GM10266 (cell line): ENCODE measurements around the gene TMEM170A.
"Not testable (repeated sequence)": the region's sequence is repeated elsewhere in the genome, so short reads cannot be mapped to it uniquely, and the experiment has no call there.

ENCODE experiments used
- DNase-seq: peaks from one replicate; pipeline ENCODE4 v3.0.0; 2012; ENCODE audit errors: extremely low spot score
- CTCF ChIP-seq: IDR thresholded peaks from 2 replicates; pipeline ENCODE4 v1.5.1; 2012; ENCODE audit warnings: mild to moderate bottlenecking, low read depth; ENCODE audit not compliant: control insufficient read depth, insufficient read depth; ENCODE audit errors: missing control alignments

The TMEM170A gene

DNA sequence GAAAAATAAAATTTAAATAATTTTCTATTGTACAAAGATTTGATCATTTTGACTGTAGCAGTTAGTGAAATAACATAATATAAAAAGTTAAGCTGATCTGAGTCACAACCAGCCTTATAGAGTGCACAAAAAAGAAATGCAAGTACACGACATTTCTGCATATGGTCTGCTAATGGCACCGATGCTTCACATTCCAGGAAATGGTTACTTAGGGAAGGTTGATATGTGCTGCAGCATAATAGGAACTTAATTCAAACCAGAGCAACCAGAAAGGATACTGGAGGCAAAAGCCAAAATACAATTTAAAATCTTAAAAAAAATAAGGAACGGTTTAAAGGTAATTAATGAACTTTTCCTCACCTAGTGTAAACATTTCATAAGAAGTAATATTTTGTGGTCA, 21.2 kb downstream of the TMEM170A start:
- no peak for DNase-seq
- TF ChIP-seq CTCF, result no peak

- peak; percentile 74 for DNase-seq
- TF ChIP-seq CTCF, result no peak
These were observed 30.6 kb downstream of the TMEM170A start for GRCh38 chr16:75433732-75434413.

GRCh38 chr16:75432828-75433731, 31.4 kb downstream of the TMEM170A start, which contains the start of gene CFDP1:
CFDP1 (minus strand) TSS chr16:75433503; CDS start chr16:75433352, 151 bp downstream.
- TF ChIP-seq CTCF, result no peak
- peak; percentile 95 for DNase-seq

DNA sequence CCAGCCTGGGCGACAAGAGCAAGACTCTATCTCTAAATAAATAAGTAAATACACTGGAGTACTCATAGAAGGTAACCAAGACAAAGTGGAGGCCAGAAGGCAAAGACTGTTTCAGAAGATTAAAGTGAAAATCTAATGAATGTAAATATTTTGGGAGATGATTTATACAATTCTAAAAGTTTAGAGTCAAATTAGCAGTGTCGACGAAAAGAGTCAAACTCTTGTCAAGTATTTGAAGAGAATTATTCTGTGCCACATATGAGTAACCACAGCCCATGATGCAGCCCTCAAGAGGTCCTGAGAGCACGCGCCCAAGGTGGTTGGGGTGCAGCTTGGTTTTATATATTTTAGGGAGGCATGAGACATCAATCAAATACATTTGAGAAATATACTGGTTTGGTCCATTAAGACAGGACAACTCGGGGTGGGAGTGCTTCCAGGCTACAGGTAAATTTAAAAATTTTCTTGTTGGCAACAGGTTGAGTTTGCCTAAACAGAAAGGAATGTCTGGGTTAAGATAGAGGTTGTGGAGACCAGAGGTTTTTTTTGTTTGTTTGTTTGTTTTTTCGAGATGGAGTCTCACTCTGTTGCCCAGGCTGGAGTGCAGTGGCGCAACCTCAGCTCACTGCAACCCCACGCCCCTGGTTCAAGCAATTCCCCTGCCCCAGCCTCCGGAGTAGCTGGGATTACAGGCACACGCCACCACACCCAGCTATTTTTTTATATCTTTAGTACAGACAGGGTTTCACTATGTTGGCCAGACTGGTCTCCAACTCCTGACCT, 34.7 kb downstream of the TMEM170A start:
- DNase-seq, result no peak

DNA sequence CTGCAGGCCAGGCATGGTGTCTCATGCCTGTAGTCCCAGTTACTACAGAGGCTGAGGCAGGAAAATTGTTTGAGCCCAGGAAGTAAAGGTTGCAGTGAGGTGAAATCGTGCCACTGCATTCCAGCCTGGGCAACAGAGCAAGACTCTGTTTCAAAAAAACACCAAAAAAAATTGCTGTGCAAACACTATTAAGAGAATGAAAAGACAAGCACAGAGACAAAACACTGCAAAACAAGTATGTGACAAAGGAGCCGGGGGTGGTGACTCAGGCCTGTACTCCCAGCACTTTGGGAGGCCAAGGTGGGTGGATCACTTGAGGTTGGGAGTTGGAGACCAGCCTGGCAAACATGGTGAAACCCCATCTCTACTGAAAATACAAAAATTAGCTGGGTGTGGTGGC, 38.0 kb downstream of the TMEM170A start:
- DNase-seq, result not testable (repeated sequence)

More for the DNA sequence above, 34.7 kb downstream of the TMEM170A start:
- no peak for TF ChIP-seq CTCF

GRCh38 chr16:75424105-75424762, 40.3 kb downstream of the TMEM170A start:
- not testable (repeated sequence) for DNase-seq

GRCh38 chr16:75423723-75424104, 40.8 kb downstream of the TMEM170A start:
- no peak for TF ChIP-seq CTCF
- DNase-seq, result no peak
